HEK293 (cell line): ENCODE results near the gene TMEM91.

ENCODE experiments used
- ZIC2 ChIP-seq: fragments of 450-650 bp; formaldehyde crosslinking; IDR thresholded peaks from 2 replicates; pipeline ENCODE4 v1.5.1; 2016; ENCODE audit warnings: missing biosample characterization, missing genetic modification characterization
- ZNF645 ChIP-seq: fragments of 450-650 bp; formaldehyde crosslinking; IDR thresholded peaks from 2 replicates; pipeline ENCODE4; 2016; ENCODE audit warnings: missing biosample characterization, missing genetic modification characterization

- TF ChIP-seq ZNF645 (tag by site-specific recombination), result no peak
- TF ChIP-seq ZIC2 (tag by site-specific recombination), result no peak
Observed at GRCh38 chr19:41330481-41330880, 45.9 kb upstream of the TMEM91 start.
